ENCODE measurements around the gene ATAD3B.
A peak's percentile ranks its signal among the peaks of the same experiment; 100 is the strongest.
"Not testable (repeated sequence)": the region's sequence is repeated elsewhere in the genome, so short reads cannot be mapped to it uniquely, and the experiment has no call there.

Gene ATAD3B

DNA sequence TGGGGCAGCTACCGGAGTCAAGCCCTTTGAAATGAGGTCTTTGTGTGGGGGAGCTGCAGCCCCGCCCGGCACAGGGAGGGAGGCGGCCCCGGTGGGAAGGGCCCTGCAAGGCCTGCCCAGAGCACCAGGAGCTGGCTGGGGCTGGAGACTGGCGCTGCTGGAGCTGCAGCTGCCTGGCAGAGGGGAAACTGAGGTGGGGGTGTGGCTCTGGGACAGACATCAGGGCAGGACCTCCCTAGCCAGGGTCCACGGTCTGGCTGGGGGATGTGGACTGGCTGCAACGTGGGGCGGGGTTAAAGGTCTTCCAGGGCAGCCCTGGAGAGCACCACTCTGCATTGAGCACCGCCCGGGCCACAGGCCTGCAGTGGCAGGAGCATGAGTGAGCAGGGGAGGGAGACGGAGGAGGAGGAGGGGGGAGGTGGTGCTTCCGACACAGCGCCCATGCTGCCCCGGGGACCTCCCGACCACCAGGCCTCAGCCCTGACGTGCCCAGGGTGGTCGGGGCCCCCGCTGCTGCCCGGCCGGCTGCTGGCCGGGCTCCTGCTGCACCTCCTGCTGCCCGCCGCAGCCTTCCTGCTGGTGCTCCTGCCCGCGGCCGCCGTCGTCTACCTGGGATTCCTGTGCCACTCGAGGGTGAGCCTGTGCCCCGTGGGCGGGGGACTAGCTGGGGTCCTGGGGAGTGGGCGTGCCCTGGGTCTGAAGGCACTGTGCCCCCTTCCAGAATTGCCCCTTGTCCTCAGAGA, 45.6 kb upstream of the ATAD3B start:
- H3K4me3 ChIP-seq (ENCODE audit: low read depth, low read length) = peak overlapping the region; percentile 19
- TF ChIP-seq, protein P1, sequence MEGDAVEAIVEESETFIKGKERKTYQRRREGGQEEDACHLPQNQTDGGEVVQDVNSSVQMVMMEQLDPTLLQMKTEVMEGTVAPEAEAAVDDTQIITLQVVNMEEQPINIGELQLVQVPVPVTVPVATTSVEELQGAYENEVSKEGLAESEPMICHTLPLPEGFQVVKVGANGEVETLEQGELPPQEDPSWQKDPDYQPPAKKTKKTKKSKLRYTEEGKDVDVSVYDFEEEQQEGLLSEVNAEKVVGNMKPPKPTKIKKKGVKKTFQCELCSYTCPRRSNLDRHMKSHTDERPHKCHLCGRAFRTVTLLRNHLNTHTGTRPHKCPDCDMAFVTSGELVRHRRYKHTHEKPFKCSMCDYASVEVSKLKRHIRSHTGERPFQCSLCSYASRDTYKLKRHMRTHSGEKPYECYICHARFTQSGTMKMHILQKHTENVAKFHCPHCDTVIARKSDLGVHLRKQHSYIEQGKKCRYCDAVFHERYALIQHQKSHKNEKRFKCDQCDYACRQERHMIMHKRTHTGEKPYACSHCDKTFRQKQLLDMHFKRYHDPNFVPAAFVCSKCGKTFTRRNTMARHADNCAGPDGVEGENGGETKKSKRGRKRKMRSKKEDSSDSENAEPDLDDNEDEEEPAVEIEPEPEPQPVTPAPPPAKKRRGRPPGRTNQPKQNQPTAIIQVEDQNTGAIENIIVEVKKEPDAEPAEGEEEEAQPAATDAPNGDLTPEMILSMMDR (IDR thresholded peaks at IDR 0.05; ENCODE audit: borderline replicate concordance, insufficient read depth, low read depth, low read length) = no peak

DNA sequence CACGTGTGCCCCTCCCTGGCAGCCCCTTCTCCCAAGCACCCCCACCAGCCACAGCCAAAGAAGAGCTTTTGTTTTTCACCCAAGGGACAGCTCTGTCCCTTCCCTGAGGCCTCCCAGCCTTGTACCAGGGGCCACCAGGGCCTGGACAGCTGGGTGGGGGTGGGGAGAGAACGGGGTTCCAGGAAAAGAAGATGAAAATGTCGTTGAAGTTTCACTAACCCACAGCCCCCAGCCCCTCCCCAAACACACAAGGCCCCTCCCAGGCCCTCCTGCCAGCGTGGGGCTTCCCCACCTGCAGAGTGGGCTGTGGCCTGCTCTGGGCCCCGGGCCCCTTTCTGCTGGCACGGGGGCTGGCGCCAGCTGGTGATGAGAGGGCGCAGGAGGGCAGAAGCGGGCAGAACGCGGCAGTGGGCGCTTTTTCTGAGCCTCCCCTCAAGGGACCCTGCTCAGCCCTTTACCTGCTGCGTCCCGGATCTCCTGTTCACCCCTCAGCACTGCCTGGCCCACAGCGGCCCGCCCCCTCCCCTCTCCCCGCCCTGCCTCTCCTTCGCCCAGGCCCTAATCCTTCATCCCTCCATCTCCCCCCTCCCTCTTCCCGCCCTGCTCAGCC, 45.0 kb upstream of the ATAD3B start:
- TF ChIP-seq, protein P1 (IDR thresholded peaks at IDR 0.05; ENCODE audit: borderline replicate concordance, insufficient read depth, low read depth, low read length) = no peak

DNA sequence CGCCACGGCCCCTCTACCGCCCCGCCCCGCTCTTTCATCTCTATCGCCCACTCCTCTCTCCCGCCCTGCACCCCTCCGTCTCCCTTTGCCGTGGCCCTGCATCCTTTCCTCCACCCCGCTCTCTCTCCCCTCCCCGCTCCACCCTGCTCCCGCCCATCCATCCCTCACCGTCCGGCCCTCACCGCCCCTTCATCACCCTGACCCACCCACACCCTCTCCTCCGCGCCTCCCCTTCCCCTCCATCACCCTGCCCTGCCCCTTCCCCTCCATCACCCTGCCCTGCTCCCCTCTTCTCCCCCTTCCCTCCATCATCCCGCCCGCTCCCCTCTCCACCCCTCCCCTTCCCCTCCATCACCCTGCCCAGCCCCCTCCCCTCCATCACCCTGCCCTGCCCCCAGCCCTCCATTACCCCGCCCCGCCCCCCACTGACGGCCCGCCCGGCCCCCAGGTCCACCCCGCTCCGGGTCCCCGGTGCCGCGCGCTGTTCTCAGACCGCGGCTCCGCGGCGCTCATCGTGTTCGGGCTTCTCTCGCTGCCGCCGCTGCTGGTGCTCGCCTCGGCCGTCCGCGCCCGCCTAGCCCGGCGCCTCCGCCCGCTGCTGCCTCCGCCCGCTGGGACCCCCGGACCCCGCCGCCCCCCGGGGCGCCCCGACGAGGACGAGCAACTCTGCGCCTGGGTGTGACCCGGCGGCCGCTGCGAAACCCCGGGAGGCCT, 44.3 kb upstream of the ATAD3B start:
- TF ChIP-seq, protein P1 (IDR thresholded peaks at IDR 0.05; ENCODE audit: borderline replicate concordance, insufficient read depth, low read depth, low read length) = no peak
- no peak overlapping the region for H3K4me3 ChIP-seq (ENCODE audit: low read depth, low read length)

More for the DNA sequence above, 45.0 kb upstream of the ATAD3B start:
- peak overlapping the region; percentile 19 for H3K4me3 ChIP-seq (ENCODE audit: low read depth, low read length)

DNA sequence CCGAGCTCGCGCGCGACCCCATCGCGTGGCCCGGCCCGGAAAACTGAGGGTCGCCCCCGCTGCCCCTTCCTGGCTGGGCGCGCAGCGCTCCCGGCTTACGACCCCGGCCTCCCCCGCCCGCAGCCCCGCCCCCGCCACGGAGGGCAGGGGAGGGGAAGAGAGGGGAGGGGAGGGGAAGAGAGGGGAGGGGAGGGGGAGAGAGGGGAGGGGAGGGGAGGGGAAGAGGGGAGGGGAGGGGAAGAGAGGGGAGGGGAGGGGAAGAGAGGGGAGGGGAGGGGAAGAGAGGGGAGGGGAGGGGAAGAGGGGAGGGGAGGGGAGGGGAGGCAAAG, 43.8 kb upstream of the ATAD3B start:
- TF ChIP-seq, protein P1 (IDR thresholded peaks at IDR 0.05; ENCODE audit: borderline replicate concordance, insufficient read depth, low read depth, low read length) = no peak
- H3K4me3 ChIP-seq (ENCODE audit: low read depth, low read length) = no peak overlapping the region

DNA sequence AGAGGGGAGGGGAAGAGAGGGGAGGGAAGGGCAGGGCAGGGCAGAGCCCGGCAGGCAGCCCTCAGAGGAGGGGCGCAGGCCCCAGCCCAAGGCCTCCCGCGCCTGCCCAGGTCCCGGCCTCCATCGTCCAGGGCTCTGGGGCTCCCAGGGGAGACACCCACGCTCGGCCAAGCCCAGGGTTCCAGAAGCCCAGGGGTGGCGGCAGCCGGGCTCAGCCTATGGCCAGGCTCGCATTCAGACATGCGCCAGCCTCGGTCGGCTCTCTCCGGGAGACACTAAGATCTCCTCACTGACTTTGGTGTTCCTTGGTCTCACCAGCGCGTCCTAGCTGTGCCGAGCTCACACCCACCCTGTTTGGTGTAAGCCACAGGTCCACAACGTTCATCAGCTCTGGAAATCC, 43.4 kb upstream of the ATAD3B start:
- H3K4me3 ChIP-seq (ENCODE audit: low read depth, low read length) = no peak overlapping the region
- TF ChIP-seq, protein P1 (IDR thresholded peaks at IDR 0.05; ENCODE audit: borderline replicate concordance, insufficient read depth, low read depth, low read length) = no peak

DNA sequence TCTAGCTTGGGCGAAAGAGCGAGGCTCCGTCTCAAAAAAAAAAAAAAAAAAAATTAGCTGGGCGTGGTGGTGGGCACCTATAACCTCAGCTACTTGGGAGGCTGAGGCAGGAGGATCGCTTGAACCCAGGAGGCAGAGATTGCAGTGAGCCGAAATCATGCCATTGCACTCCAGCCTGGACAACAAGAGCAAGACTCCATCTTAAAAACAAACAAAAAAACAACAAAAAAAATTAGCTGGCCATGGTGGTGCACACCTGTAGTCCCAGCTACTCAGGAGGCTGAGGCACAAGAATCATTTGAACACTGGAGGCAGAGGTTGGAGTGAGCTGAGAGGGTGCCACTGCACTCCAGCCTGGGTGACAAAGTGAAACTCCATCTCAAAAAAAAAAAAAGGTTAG, 42.6 kb upstream of the ATAD3B start:
- not testable (repeated sequence) for H3K4me3 ChIP-seq (ENCODE audit: low read depth, low read length)

DNA sequence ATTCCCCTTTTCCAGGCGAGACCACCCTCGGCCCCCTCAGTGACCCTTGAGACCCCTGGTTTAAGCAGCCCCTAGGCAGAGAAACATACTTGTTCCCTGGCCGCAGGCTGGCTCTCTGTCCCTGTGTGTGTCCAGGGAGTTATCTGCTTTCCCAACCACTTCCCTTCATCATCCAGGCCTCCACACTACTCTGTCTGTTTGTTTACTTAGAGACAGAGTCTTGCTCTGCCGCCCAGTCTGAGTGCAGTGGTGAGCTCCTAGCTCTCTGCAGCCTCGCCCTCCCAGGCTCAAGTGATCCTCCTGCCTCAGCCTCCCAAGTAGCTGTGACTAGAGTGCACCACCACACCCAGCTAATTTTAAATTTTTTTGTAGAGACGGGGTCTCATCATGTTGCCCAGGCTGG, 41.9 kb upstream of the ATAD3B start:
- H3K4me3 ChIP-seq (ENCODE audit: low read depth, low read length) = no peak overlapping the region
- TF ChIP-seq, protein P1 (IDR thresholded peaks at IDR 0.05; ENCODE audit: borderline replicate concordance, insufficient read depth, low read depth, low read length) = no peak

All from GM12875 (cell line).